Endothelial cell of umbilical vein (primary cell): ENCODE results near the gene TOPORS. TPM values are rescaled to one million over a fixed set of nuclear protein-coding genes. Genes with fewer than 3 reads are reported as not detected.

Source experiments
- BruUV-seq: library from RNA; stranded (reverse); fragments of 400-500 nt; replicated peaks from 2 replicates; lab custom pipeline; 2021; lab: Mats Ljungman, UMichigan
- CTCF ChIA-PET: fragments of 300-600, 350-600 bp; sonication (Branson Sonifier 250); formaldehyde crosslinking; loops from one replicate; lab custom pipeline; 2021; ENCODE audit warnings: antibody characterized with exemption, inconsistent platforms; lab: Charles Lee
- POLR2A ChIA-PET: fragments of 300-600, 350-600 bp; sonication (Branson Sonifier 250); formaldehyde crosslinking; loops from one replicate; lab custom pipeline; 2021; ENCODE audit warnings: antibody characterized with exemption, inconsistent platforms; lab: Charles Lee
- DNase-seq: peaks from one replicate; pipeline ENCODE4 v3.0.0-alpha.2; 2011; ENCODE audit warnings: low read depth, low spot score
- FAIRE-seq: peaks from 2 replicates; lab custom pipeline; 2011; peaks lifted over from hg19 to GRCh38; lab: Jason Lieb, UNC
- H2AFZ ChIP-seq: 2 replicates; pipeline ENCODE4 v1.6.0; 2012; ENCODE audit warnings: low read depth, low read length, control low read depth, inconsistent platforms
- H3K27ac ChIP-seq: 2 replicates; pipeline ENCODE4 v1.5.1; 2011; ENCODE audit warnings: low read depth, mild to moderate bottlenecking, control low read depth, low read length, moderate library complexity; ENCODE audit not compliant: insufficient read depth
- H3K27me3 ChIP-seq, 2 experiments: 2 replicates each; pipeline versions ENCODE4 v1.6.0 to v1.6.1; 2011; ENCODE audit warnings: low read length in 2 of 2, mixed read lengths in 1 of 2; ENCODE audit not compliant: control insufficient read depth in 2 of 2, insufficient read depth in 2 of 2
- H3K36me3 ChIP-seq, 2 experiments: 2 replicates in 1 of 2; 3 replicates in 1 of 2; pipeline ENCODE4 v1.5.1; 2011; ENCODE audit warnings: low read length in 2 of 2, mild to moderate bottlenecking in 1 of 2, moderate library complexity in 1 of 2; ENCODE audit not compliant: control insufficient read depth in 2 of 2, insufficient read depth in 2 of 2; ENCODE audit errors: extremely low read depth in 1 of 2
- H3K4me1 ChIP-seq: 3 replicates; pipeline ENCODE4 v1.5.1; 2011; ENCODE audit warnings: mild to moderate bottlenecking, low read length; ENCODE audit not compliant: control insufficient read depth, insufficient read depth; ENCODE audit errors: extremely low read depth
- H3K4me2 ChIP-seq: 2 replicates; pipeline ENCODE4 v1.6.1; 2011; ENCODE audit warnings: low read length, control low read depth, mixed read lengths; ENCODE audit not compliant: insufficient read depth
- H3K4me3 ChIP-seq, 3 experiments: fragments of 200-600 bp in 1 of 3; sonication (generic), shearing (Covaris generic) in 1 of 3; replicated peaks in 1 of 3; 2 replicates each; pipeline ENCODE4 v1.5.1; 2011 to 2016; ENCODE audit warnings: control low read depth in 3 of 3, low read length in 3 of 3, mild to moderate bottlenecking in 2 of 3, inconsistent platforms in 1 of 3, low read depth in 1 of 3, moderate library complexity in 1 of 3; ENCODE audit not compliant: insufficient read depth in 1 of 3
- H3K79me2 ChIP-seq: 2 replicates; pipeline ENCODE4 v1.6.0; 2012; ENCODE audit warnings: low read length, inconsistent platforms; ENCODE audit not compliant: control insufficient read depth, insufficient read depth
- H3K9ac ChIP-seq: replicated peaks from 2 replicates; pipeline ENCODE3; 2011; ENCODE audit warnings: low read length, control low read depth; ENCODE audit not compliant: insufficient read depth; ENCODE audit errors: extremely low read depth
- H3K9me1 ChIP-seq: replicated peaks from 3 replicates; pipeline ENCODE4 v1.6.0; 2011; ENCODE audit warnings: mild to moderate bottlenecking, low read length; ENCODE audit not compliant: control insufficient read depth, insufficient read depth; ENCODE audit errors: extremely low read depth
- H3K9me3 ChIP-seq: replicated peaks from 2 replicates; pipeline ENCODE4 v1.5.1; 2012; ENCODE audit warnings: low read length, inconsistent platforms; ENCODE audit not compliant: control insufficient read depth, insufficient read depth
- H4K20me1 ChIP-seq: replicated peaks from 2 replicates; pipeline ENCODE3; 2011; ENCODE audit warnings: mild to moderate bottlenecking, low read length; ENCODE audit not compliant: control insufficient read depth, insufficient read depth; ENCODE audit errors: extremely low read depth
- CTCF ChIP-seq, 2 donors: IDR thresholded peaks; 1 replicate in 1 of 2; 2 replicates in 1 of 2; pipeline ENCODE4 v1.5.1; 2011; ENCODE audit warnings: low read length in 2 of 2, mild to moderate bottlenecking in 2 of 2, moderate library complexity in 2 of 2, control low read depth in 1 of 2, inconsistent platforms in 1 of 2, low read depth in 1 of 2; ENCODE audit not compliant: insufficient read depth in 1 of 2; ENCODE audit errors: extremely low read depth in 1 of 2
- EZH2 ChIP-seq: IDR thresholded peaks from 2 replicates; pipeline ENCODE4 v1.6.1; 2012; ENCODE audit warnings: borderline replicate concordance, low read depth, mild to moderate bottlenecking, moderate library complexity, low read length, inconsistent platforms; ENCODE audit not compliant: severe bottlenecking
- FOS ChIP-seq: IDR thresholded peaks from 2 replicates; pipeline ENCODE4 v1.6.1; 2011; ENCODE audit warnings: mild to moderate bottlenecking, low read length, moderate library complexity, borderline replicate concordance; ENCODE audit not compliant: insufficient read depth
- GATA2 ChIP-seq: IDR thresholded peaks from 2 replicates; pipeline ENCODE4 v1.7.0; 2011; ENCODE audit warnings: low read depth, mild to moderate bottlenecking, moderate library complexity, mixed read lengths, low read length; ENCODE audit not compliant: insufficient read length, insufficient read depth
- JUN ChIP-seq: IDR thresholded peaks from 2 replicates; pipeline ENCODE4 v1.6.1; 2011; ENCODE audit warnings: borderline replicate concordance, low read depth; ENCODE audit not compliant: insufficient read length, insufficient read depth
- MYC ChIP-seq: IDR thresholded peaks from one replicate; pipeline ENCODE4 v1.6.1; 2011; ENCODE audit warnings: mild to moderate bottlenecking, low read depth, low read length
- POLR2A ChIP-seq: IDR thresholded peaks from 2 replicates; pipeline ENCODE4 v1.6.1; 2012; ENCODE audit warnings: low read depth, mild to moderate bottlenecking, control low read depth, low read length
- POLR2AphosphoS5 ChIP-seq: IDR thresholded peaks from 2 replicates; pipeline ENCODE4 v1.6.1; 2012; ENCODE audit warnings: low read depth, mild to moderate bottlenecking, control low read depth, low read length, moderate library complexity; ENCODE audit not compliant: insufficient read depth
- dilution Hi-C: fragments of 300-500 bp; cut with MboI; formaldehyde crosslinking; loops from one replicate; pipeline ENCODE4 v1.15.0; 2019; ENCODE audit warnings: low sequenced_read_pairs; ENCODE audit not compliant: extremely low pct_ligation_motif_present
- intact Hi-C: fragments of 100-400 bp; cut with micrococcal nuclease; formaldehyde crosslinking; loops from one replicate; pipeline ENCODE4 v1.10.0; 2022
- polyA plus RNA-seq, 4 experiments: library from polyadenylated mRNA; depleted of rRNA in 3 of 4; stranded (reverse) in 3 of 4; unstranded in 1 of 4; fragments of >200 nt; gene quantifications; 2 replicates each; pipeline versions ENCODE4 v1.2.1 to v1.2.3, GENCODE V29; 2011 to 2012; ENCODE audit warnings: missing spikeins in 1 of 4
- total RNA-seq: library from RNA; stranded (reverse); gene quantifications from 2 replicates; pipeline ENCODE4 v1.2.3, GENCODE V29; 2021
- TF ChIP-seq, protein P1 (sequence below): IDR thresholded peaks from 2 replicates; pipeline ENCODE4 v1.6.1; 2011; ENCODE audit not compliant: insufficient read depth, insufficient read length

TOPORS gene
- total and polyA plus RNA-seq, 2 donors (not counting 3 experiments of a cell fraction or from before 2014, with no cell fraction given): 6.1 to 16.2 TPM

DNA sequence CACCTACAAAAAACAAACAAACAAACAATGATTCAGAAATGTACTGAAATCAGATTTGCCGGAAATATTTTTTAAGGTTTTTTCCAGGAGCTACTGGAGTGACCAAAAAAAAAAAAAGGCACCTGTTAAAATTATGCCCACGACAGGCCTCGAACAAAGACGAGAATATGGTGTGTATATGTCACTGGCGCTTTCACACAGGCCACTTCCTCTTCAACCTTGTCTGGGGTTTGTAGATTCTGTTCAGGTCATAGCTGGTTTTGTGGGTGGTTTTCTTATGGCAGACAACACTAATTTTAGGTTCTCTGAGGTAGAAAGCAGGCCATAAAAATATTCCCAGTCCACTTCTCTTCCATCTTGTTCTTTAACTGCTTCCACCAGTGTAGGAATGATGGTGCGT, 13.6 kb upstream of the TOPORS start:
- CTCF ChIA-PET: interaction anchor here (1.1 to 6.6 kb wide), 3 partner anchors 9 to 402 kb away, joined by 3 to 40 read pairs (median 4); no protein-coding TSS in a partner anchor
- dilution Hi-C loops: loop anchor here (25.0 kb wide), 1 partner anchor 179 kb away; the partner anchor contains the start of gene ACO1
- Histone ChIP-seq H3K4me1 (peaks cover 1% of the 10 kb centered on the region), H3K27me3 (no peaks in the 10 kb centered on the region), H3K79me2 (peaks cover 15% of the 10 kb centered on the region), H3K4me2 (no peak overlapping the region), H2AFZ (no peak overlapping the region), H3K4me3 (no peak overlapping the region), H3K9me1 (no peaks in the 10 kb centered on the region), H3K27ac (no peak overlapping the region), H4K20me1 (no peaks in the 10 kb centered on the region), H3K9me3 (no peaks in the 10 kb centered on the region), H3K9ac (no peak overlapping the region), H3K36me3 (peaks cover 4 to 12% of the 10 kb centered on the region in 2 experiments)
- DNase-seq (no peak), FAIRE-seq (no peak)
- POLR2A ChIA-PET: no interaction called here
- TF ChIP-seq MYC (no peak), POLR2A (no peak), EZH2 (no peak), POLR2AphosphoS5 (no peak), FOS (no peak), CTCF (IDR thresholded peaks at IDR 0.05; ENCODE audit: extremely low read depth in 1 of 2, insufficient read depth in 1 of 2, low read depth in 1 of 2, low read length in 2 of 2) (no peak), GATA2 (no peak), JUN (no peak)
- TF ChIP-seq, protein P1, sequence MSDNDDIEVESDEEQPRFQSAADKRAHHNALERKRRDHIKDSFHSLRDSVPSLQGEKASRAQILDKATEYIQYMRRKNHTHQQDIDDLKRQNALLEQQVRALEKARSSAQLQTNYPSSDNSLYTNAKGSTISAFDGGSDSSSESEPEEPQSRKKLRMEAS: no peak
- intact Hi-C loops: no loop called here
- no TSS peak for BruUV-seq
